Activated T-cell treated with anti-CD3 and anti-CD28 coated beads for 24 hours (primary cell): Measurements from ENCODE around the gene C1QBP.
"Not testable (repeated sequence)": the region's sequence is repeated elsewhere in the genome, so short reads cannot be mapped to it uniquely, and the experiment has no call there.

Experiments
- DNase-seq: peaks from one replicate; pipeline ENCODE4 v3.0.0-alpha.2; 2020; ENCODE audit warnings: low read depth

C1QBP gene

DNA sequence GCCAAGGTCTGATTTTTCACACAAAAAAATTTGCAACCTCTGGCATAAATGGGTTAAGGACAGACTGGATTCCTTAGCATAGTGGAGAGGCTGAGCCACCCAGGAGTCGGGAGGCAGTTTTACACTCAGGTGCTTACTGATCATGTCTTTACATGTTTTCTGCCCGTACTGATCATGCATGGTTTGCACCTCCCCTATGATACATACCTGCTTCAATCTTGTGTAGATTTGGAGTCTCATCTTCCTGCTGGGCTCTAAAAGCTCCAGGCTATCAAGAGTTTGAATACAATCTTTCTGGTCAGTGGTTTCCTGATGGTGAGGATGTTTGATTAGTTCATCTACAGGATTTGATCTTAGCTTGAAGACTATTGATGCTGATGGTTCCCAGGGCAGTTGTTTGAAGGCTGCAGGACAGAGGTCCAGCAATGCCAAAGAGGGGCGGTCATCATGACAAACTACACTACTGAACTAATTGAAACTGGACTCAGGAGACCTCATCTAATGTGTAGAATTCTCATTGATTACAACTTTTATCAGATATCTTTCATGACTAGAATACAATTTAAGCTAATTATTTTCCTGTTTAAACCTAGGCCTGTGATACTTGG is 6.9 kb downstream of the C1QBP start:
- DNase-seq = no peak

DNA sequence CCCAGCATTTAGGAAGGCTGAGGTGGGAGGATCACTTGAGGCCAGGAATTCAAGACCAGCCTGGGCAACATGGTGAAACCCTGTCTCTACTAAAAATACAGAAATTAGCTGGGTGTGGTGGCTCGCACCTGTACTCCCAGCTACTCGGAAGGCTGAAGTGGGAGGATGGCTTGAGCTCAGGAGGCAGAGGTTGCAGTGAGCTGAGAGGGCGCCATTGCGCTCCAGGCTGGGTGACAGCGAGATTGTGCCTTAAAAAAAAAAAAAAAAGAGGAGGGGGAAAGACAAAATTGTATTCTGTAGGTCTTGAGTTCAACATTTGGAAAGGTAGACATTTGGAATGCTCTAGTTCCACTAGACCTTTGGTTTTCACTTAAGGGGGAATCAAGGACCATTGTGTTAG is 7.7 kb downstream of the C1QBP start:
- not testable (repeated sequence) for DNase-seq

DNA sequence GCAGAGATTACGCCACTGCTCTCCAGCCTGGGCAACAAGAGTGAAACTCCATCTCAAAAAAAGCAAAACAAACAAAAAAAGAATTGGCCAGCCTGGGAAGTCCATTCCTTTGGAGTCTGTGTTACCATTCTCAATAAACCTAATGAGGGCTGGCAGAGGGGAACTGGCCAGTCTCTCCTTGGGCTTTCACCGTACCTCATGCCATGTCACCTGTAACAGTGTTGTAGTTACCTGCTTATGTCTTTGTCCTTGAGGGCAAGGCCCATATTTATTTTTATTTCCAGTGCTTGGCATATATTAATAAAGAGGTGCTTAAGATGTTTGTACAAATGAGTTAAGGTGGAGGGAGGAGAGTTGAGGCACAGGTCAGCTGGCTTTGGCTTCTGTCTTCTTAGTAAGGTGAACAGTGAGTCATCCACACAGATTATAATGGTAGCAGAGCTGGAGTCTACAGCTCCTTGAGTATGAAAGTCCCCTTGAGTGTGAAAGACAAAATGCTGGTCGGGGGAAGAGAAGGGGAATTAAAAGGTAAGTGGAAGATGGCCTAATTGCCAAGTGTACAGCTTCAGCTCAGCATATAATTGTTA is 8.4 kb downstream of the C1QBP start:
- no peak for DNase-seq

DNA sequence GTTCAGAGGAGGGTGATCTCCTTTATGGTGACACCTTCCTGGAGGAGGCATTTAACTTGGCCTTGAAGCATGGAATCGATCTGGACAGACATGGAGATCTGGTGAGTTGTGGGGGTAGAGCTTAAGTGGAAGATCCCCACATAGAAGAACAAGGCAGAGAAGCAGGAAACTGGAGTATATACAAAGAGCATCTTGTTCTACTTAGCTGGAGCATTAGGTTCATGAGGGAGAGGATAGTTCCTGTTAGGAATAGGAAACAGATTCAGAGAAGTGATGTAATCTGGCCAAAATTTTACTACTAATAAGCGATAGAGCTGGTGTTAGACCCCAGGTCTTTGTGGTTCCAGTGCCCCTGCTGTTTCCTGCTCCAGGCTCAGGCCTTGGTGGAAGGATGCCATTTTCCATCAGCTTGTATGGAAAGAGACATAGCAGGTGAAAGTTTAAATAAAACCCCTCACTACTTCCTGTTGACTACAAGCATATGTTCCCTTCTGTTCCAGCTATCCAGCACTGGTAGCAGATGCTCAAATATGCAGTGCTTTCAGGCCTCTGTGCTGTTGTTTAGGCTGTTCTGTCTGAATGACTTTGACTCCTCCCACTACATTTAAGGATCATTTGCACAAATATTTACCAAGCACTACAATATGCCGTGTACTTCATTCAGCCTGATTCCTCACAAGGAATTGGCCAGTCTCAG is 9.6 kb downstream of the C1QBP start:
- DNase-seq = no peak

DNA sequence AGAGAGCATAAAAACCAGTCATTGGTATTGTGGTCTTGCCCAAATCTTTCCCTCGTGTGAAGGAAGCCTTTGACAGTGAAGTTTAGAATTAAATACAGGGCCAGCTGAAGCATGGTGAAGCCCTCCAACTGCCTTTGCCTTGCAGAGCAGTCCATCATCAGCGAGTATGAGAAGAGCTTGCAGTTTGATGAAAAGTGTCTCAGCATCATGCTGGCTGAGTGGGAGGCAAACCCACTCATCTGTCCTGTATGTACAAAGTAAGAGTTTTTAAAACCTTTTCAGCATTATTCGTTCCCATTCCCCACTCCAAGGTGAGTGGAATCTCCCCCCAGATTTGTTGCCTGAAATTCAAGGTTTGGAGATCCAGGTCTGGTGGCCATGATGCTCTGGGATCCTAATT is 13.1 kb downstream of the C1QBP start:
- no peak for DNase-seq

DNA sequence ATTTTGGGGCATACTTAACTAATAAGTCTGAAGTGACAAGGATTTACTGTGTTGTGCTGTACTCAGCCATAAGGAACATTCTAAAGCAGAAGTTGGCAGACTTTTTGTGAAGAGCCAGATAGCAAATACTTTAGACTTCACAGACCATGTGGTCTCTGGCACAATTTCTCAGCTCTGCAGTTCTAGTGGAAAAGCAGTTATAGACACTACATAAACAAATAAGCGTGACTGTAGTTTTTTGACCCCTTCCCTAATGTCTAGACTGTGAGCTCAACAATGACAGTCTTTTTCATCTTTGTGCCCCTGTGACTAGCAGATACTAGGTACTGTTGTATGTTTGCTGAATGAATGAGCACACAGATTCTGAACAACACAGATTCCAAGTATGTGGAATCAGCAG is 14.0 kb downstream of the C1QBP start:
- DNase-seq = no peak

DNA sequence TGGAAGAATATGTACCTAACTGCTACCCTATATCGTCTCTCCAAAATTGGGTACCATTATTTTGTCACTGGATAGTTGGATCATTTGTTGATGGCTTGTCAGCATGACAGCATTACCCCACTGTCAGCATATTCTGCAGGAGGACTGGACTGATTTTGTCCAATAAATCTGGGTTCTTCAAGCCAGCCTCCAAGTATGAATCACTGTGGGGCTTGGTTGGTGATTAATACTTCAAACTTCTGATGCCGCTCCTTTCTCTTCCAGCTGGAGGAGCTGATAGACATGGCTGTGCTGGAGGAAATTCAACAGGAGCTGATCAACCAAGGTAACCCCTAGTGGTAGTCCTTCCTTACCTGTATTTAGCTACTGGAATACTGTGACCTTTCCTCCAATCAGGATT is 16.4 kb downstream of the C1QBP start:
- DNase-seq = no peak

DNA sequence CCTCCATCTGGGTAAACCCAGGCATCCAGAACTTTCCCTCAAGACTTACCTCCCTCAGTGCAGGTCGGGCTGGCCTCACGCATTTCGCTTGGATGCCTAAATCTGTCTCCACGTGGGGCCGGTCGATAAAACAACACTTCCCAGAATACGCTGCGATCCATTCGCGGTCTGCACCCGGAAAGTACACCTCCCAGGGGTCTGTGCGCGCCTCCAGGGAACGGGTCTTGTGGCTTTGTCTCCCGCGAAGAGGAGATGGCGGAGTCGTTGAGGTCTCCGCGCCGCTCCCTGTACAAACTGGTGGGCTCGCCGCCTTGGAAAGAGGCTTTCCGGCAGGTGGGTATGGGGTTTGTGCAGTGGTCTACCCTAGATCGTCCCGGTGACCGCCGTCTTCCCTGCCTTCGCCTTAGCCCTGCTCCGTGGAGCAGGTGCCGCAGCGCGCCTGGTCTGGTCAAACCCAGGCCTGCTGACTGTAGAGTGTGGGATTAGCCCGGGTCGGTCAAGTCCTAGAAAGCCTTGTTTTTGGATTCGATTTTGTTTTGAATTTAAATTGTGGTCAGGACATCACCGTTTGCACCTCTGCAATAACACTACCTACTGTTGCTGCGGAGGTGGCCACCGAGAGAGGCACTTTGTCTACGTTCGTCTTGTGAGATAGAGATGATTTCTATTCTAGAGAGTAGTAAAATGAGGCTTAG is 18.8 kb downstream of the C1QBP start, which contains the start of gene RPAIN:
TSS of gene RPAIN (plus strand) at position 224 of the 695 bp plus-strand sequence. CDS start at position 253, 29 bp downstream.
- peak; percentile 83 for DNase-seq

DNA sequence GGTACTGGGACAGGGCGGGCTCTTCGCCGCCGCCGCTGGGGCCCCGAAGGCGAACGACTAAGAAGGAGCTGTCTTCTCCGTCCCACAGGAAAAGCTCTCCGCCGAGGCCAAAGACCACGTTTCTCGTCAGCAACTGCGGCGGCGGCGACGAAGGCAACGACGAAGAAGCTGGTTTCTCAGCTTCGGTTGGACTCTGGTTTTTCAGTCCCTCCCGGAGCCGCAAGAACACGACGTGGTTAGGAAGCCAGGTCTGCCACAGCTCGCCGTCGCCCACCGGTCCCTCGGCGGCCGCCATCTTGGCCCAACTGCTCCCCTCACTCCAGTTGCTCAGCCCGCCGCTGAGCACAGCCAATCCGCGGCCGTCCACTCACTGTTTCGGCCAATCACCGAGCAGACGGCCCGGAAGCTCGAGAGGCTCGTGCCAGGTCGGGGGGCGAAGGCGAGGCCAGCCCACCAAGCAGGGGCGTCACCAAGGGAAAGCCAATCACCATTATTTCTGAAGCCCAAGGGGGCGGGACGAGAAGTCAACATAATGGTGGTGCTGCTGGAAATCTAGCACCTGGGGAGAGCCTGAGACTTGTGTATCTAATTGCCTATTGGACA is 19.5 kb downstream of the C1QBP start, which contains the start of gene NUP88:
TSS of gene NUP88 (minus strand) at position 307 of the 603 bp plus-strand sequence. CDS start at position 295, 12 bp downstream.
- peak; percentile 97 for DNase-seq

DNA sequence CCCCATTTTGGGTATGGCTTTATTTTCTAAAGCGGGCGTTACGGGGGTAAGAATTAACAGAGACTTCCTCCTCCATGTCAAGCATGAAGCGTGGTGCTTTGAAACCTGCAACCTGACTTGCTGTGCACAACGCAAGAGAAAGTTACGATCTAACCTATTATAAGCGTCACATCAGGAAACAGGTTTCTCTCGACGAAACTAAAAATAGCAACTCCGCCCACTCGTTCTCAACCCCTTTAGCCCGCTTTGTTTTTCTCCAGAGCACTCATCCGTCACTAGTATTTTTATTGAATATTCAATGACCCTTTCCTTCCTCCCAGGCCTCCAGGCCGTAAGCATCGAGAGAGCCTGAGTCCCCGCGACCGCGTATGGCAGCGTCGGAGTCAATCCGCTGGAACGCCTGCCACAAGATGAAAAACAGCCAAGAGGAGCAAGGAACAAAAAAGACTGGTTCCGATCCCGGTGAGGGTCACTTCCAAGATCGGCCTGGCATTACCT is 20.0 kb downstream of the C1QBP start:
- peak; percentile 69 for DNase-seq

DNA sequence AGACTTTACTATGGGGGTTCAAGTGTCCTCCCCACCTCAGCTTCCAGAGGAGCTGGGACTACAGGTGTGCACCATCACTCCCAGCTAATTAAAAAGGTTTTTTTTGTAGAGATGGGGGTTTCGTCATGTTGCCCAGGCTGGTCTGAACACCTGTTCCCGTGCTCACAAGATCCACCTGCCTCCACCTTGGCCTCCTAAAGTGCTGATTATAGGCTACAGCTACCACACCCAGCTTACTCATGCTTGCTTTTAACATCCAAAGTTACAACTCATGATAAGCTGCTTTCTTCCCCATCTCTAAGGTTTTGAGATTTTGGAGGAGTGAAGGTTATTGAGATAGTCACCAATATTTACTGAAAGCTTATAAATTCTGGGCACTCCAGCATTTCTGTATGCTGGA is 22.1 kb downstream of the C1QBP start:
- DNase-seq = no peak

DNA sequence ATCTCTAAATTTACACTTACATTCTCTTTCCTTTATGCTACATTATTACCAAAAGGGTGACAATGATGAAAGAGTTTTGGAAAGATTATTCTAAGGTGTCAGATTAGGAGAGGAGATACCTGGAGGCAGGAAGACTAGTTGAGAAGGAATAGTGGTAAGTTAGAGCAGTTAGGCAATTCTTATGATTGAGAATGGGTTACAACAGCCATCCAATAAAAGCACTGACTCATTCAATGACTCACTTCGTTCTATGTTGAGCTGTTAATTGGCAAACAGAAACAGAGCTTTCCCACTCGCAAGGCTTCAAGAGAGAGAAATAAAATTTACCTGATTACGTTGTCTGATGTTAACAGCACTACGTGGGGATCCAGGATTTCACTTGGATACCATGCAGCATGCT is 25.3 kb downstream of the C1QBP start:
- DNase-seq = no peak

DNA sequence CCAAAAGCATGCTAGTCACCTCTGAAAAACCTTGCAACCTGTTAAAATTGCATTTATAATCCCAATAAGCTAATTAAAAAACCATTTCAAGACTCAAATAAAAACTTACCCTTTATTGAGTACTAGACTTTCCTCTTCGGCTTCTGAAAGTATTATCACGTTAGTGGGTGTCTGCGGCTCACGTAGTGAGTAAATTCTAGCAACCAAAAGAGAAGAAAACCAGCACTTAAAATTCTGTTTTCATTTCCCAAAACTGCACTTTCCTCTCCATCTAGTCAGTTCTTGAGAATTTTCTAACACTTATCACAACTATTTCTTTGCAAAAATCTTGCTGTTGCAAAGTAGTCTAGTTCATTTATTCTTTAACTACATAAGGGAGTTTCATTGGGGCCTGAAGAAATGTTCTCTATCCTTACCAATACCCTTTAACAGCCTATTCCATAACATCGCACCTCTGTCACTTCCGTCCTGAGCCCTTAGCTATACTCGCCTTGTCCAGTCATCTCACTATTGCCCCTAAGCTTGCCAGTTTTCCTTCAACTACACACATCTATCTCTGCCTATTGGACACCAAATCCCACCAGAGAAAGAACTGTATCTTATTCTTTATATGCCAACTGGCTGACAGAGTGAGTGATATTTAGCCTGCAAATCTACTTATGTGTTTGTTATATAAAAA is 28.2 kb downstream of the C1QBP start:
- DNase-seq = no peak

DNA sequence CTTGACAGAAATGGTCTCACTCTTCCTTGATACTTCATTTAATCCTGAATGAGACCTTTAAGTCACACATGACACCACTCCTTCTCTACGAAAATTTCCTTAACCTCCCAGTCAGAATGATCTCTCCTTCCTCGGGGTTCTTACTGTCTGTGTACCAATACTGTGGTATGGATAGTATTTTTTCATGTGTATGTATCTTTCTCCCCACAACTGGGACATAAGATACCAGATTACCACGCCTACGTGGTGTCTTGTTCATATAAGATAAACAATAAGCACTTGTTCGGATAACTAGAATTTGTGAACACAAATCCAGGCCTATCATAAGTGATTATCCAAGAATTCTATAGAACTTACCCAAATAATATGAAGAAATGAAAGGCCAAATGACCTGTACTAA is 30.8 kb downstream of the C1QBP start:
- DNase-seq = no peak

DNA sequence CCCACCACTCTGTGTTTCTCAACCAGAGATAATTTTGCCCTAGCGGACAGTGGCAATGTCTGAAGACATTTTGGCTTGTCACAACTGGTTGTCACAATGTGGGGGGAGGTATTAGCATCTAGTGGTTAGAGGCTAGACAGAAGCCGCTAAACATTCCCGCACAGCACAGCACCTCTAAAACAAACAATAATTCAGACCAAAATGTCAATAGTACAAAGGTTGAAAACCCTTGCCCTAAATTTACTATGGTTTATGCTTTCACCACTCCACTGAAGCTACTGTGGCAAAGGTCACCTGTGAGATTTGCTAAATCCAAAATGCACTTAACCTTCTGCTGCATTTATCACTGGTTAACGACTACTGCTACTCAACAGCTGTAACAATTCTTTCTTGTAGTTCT is 33.6 kb downstream of the C1QBP start:
- no peak for DNase-seq

DNA sequence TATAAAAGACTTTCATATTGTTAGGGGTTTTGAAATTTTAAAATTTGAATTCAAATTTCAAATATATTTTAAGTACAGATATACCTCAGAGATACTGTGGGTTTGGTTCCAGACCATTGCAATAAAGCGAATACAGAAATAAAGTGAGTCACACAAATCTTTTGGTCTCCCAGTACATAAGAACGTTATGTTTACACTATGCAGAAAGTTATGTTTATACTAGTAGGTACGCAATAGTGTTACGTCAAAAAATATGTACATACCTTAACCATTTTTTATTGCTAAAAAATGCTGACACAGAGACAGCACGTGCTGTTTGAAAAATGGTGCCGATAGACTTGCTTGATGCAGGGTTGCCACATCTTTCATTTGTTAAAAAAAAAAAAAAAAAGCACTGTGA is 39.2 kb downstream of the C1QBP start:
- DNase-seq = no peak

DNA sequence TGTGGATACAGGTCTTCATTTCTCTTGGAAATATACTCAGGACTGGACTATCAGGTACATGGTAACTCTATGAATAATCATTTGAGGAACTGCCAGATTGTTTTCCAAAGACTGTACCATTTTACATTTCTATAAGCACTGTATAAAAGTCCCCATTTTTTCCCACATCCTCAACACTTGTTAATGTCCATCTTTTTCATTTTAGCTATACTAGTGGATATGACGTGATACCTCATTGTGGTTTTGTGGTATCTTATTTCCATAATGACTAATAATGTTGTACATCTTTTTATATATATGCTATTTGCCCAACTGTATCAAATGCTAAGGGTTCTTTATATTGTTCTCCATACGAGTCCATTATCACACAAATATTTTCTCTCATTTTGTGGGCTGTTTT is 42.3 kb downstream of the C1QBP start:
- no peak for DNase-seq

DNA sequence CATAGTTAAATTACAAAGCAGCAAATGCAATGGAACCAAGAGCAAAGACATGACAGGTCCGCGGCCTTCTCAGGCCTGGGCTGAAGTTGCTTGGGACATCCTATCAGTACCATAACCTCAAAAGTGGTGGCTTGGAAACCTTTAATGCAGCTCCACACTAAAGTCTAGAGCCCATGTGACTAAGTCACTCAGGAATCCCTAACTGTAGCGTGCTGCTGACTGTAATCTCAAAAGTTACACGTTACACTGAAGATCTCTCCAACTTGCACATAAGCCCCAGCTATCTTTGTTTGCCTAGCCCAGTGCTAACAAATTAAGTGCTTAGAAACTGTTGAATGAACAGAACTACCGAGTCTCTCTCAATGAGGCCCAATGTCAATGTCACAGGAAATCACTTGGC is 47.3 kb downstream of the C1QBP start:
- no peak for DNase-seq
